Endodermal cell (in vitro differentiated cells): ENCODE measurements around the gene IFNGR2. TPM values are rescaled to one million over a fixed set of nuclear protein-coding genes. Genes with fewer than 3 reads are reported as not detected.
"Not testable (repeated sequence)": the region's sequence is repeated elsewhere in the genome, so short reads cannot be mapped to it uniquely, and the experiment has no call there.

ENCODE experiments used
- DNase-seq: peaks from one replicate; pipeline ENCODE4 v3.0.0-alpha.2; 2017
- H3K27ac ChIP-seq: 2 replicates; pipeline ENCODE4 v1.5.1; 2013; ENCODE audit warnings: mild to moderate bottlenecking, low read depth, low read length, moderate library complexity
- H3K27me3 ChIP-seq: 2 replicates; pipeline ENCODE4 v1.6.1; 2013; ENCODE audit warnings: mild to moderate bottlenecking, low read length, moderate library complexity; ENCODE audit not compliant: insufficient read depth, control insufficient read depth, poor library complexity, severe bottlenecking
- H3K36me3 ChIP-seq: 2 replicates; pipeline ENCODE4 v1.7.0; 2013; ENCODE audit warnings: mild to moderate bottlenecking, low read length, moderate library complexity; ENCODE audit not compliant: control insufficient read depth, insufficient read depth
- H3K4me1 ChIP-seq: one replicate; pipeline ENCODE4 v1.7.0; 2013; ENCODE audit warnings: low read length; ENCODE audit not compliant: control insufficient read depth, insufficient read depth
- H3K4me3 ChIP-seq: 2 replicates; pipeline ENCODE4 v1.5.1; 2013; ENCODE audit warnings: mild to moderate bottlenecking, low read length, moderate library complexity
- H3K9ac ChIP-seq: 2 replicates; pipeline ENCODE4 v1.6.1; 2013; ENCODE audit warnings: mild to moderate bottlenecking, low read length, moderate library complexity; ENCODE audit not compliant: poor library complexity, severe bottlenecking; ENCODE audit errors: extremely low read depth
- H3K9me3 ChIP-seq: 2 replicates; pipeline ENCODE4 v1.6.1; 2013; ENCODE audit warnings: mild to moderate bottlenecking, low read length, moderate library complexity; ENCODE audit not compliant: control insufficient read depth
- H3K27ac Mint-ChIP-seq: 2 replicates; pipeline ENCODE4 v1.8.0; 2020; ENCODE audit warnings: mixed read lengths
- H3K27me3 Mint-ChIP-seq: 2 replicates; pipeline ENCODE4 v1.8.0; 2021; ENCODE audit warnings: mild to moderate bottlenecking, mixed read lengths; ENCODE audit not compliant: insufficient read depth
- H3K36me3 Mint-ChIP-seq: 2 replicates; pipeline ENCODE4 v1.8.0; 2020; ENCODE audit warnings: low read depth, mixed read lengths
- H3K4me1 Mint-ChIP-seq: 2 replicates; pipeline ENCODE4 v1.8.0; 2020; ENCODE audit warnings: mixed read lengths
- H3K4me3 Mint-ChIP-seq: 2 replicates; pipeline ENCODE4 v1.8.0; 2020; ENCODE audit warnings: mild to moderate bottlenecking, moderate library complexity, mixed read lengths
- H3K9me3 Mint-ChIP-seq: 2 replicates; pipeline ENCODE4 v1.8.0; 2020; ENCODE audit warnings: mild to moderate bottlenecking, mixed read lengths
- CTCF ChIP-seq: fragments of 200-600 bp; sonication (generic); conservative IDR thresholded peaks from 2 replicates; pipeline ENCODE4 v1.5.0; 2021; ENCODE audit warnings: antibody characterized with exemption, mild to moderate bottlenecking
- WGBS, 2 experiments: methylation state at CpG; one replicate each; pipeline versions ENCODE4 v1.1.5 to v1.1.7; 2013; ENCODE audit warnings: missing lambda C conversion rate in 2 of 2, mixed read lengths in 1 of 2; ENCODE audit not compliant: insufficient coverage in 1 of 2, insufficient read length in 1 of 2; 5-methylcytosine and 5-hydroxymethylcytosine counted together
- total RNA-seq, 2 donors: library from RNA; stranded (reverse); fragmentation: NEBNext Ultra II Directional in 1 of 2; extraction: Animal tissue kit (Norgen Biotek cat#: 25700) in 1 of 2; gene quantifications; 2 replicates in 1 of 2; 3 replicates in 1 of 2; pipeline ENCODE4 v1.2.1, GENCODE V29; 2021

IFNGR2 gene
- total RNA-seq, 2 donors from 2014 or later, result 41.9 to 55.1 TPM

GRCh38 chr21:33455686-33456446 lies 52.7 kb downstream of the IFNGR2 start:
- H3K4me3 ChIP-seq, result no peak overlapping the region
- H3K9me3 ChIP-seq, result peaks cover 5% of the 10 kb centered on the region
- H3K36me3 ChIP-seq, result peaks cover 61% of the 10 kb centered on the region
- Mint-ChIP-seq H3K27me3 (no peaks in the 10 kb centered on the region), H3K27ac (no peak overlapping the region), H3K4me1 (peaks cover 5% of the 10 kb centered on the region), H3K9me3 (no peaks in the 10 kb centered on the region), H3K36me3 (peaks cover 57% of the 10 kb centered on the region), H3K4me3 (no peak overlapping the region)
- 87 to 100% methylated on average over 1 to 6 of the region's 6 CpGs for WGBS, 2 experiments
- no peaks in the 10 kb centered on the region for H3K27me3 ChIP-seq
- H3K4me1 ChIP-seq, result no peaks in the 10 kb centered on the region
- DNase-seq, result no peak
- H3K9ac ChIP-seq, result no peak overlapping the region
- H3K27ac ChIP-seq, result no peak overlapping the region
- no peak for TF ChIP-seq CTCF

- H3K27me3 Mint-ChIP-seq, result no peaks in the 10 kb centered on the region
- DNase-seq, result no peak
- H3K9me3 Mint-ChIP-seq, result no peaks in the 10 kb centered on the region
- H3K4me1 ChIP-seq, result no peaks in the 10 kb centered on the region
- no peak overlapping the region for H3K9ac ChIP-seq
- WGBS, 2 experiments, result 99 to 100% methylated on average over 1 to 3 of the region's 3 CpGs
- no peak overlapping the region for H3K27ac ChIP-seq
- peaks cover 5% of the 10 kb centered on the region for H3K9me3 ChIP-seq
- H3K27ac Mint-ChIP-seq, result no peak overlapping the region
- peaks cover 48% of the 10 kb centered on the region for H3K36me3 Mint-ChIP-seq
- no peaks in the 10 kb centered on the region for H3K27me3 ChIP-seq
- peaks cover 65% of the 10 kb centered on the region for H3K36me3 ChIP-seq
- no peak overlapping the region for H3K4me3 Mint-ChIP-seq
- peaks cover 5% of the 10 kb centered on the region for H3K4me1 Mint-ChIP-seq
- TF ChIP-seq CTCF, result no peak
- no peak overlapping the region for H3K4me3 ChIP-seq
Measured at GRCh38 chr21:33458861-33459260, 55.6 kb downstream of the IFNGR2 start.

DNA sequence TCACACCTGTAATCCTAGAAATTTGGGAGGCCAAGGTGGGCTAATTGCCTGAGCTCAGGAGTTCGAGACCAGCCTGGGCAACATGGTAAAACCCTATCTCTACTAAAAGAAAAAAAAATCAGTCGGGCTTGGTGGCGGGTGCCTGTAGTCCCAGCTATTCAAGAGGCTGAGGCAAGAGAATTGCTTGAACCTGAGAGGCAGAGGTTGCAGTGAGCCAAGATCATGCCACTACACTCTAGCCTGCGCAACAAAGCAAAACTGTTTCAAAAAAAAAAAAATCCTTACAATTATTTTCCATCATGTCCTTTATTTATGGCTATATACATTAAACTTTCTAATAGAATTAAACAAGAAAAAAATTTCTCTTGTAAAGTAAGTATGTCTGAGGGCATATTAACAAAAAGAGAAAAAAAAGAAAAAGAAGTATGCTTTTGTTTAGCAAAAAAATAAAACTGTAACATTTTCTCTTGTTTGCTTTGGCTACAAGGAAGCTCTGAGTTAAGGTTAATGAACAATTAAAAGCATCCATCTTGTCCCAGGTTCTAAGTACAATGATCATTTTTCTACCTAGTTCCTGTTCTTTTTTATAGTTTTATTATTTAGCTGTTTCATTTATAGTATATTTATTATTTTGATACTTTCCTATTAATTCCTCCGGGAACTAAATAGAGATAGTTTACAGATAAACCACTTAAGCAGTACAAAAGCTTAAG lies 58.5 kb downstream of the IFNGR2 start:
- no peak overlapping the region for H3K27ac Mint-ChIP-seq
- peaks cover 66% of the 10 kb centered on the region for H3K36me3 ChIP-seq
- peaks cover 40% of the 10 kb centered on the region for H3K36me3 Mint-ChIP-seq
- no peak overlapping the region for H3K4me3 ChIP-seq
- H3K4me3 Mint-ChIP-seq, result no peak overlapping the region
- no peaks in the 10 kb centered on the region for H3K27me3 Mint-ChIP-seq
- H3K27ac ChIP-seq, result no peak overlapping the region
- WGBS, 2 experiments, result 80 to 98% methylated on average over 1 to 4 of the region's 5 CpGs
- no peaks in the 10 kb centered on the region for H3K27me3 ChIP-seq
- H3K9me3 ChIP-seq, result peaks cover 5% of the 10 kb centered on the region
- no peak for DNase-seq
- H3K9ac ChIP-seq, result no peak overlapping the region
- H3K4me1 ChIP-seq, result no peaks in the 10 kb centered on the region
- no peak for TF ChIP-seq CTCF
- no peaks in the 10 kb centered on the region for H3K9me3 Mint-ChIP-seq
- H3K4me1 Mint-ChIP-seq, result peaks cover 5% of the 10 kb centered on the region

GRCh38 chr21:33469183-33469582 lies 66.0 kb downstream of the IFNGR2 start:
- H3K4me1 ChIP-seq, DNase-seq, H3K4me1 Mint-ChIP-seq, H3K9me3 Mint-ChIP-seq, H3K27me3 Mint-ChIP-seq, H3K9ac ChIP-seq, H3K27ac ChIP-seq, H3K9me3 ChIP-seq, H3K4me3 Mint-ChIP-seq, H3K4me3 ChIP-seq, H3K27me3 ChIP-seq, H3K27ac Mint-ChIP-seq: not testable (repeated sequence)
- WGBS, 2 experiments, result 91 to 97% methylated on average over 4 of the region's 4 CpGs
- H3K36me3 Mint-ChIP-seq, result peaks cover 22% of the 10 kb centered on the region
- H3K36me3 ChIP-seq, result peaks cover 33% of the 10 kb centered on the region
